GM19240 (cell line): ENCODE data around the gene CHRM1.

Experiments
- DNase-seq: peaks from one replicate; pipeline ENCODE4 v3.0.0; 2011; ENCODE audit warnings: low spot score; ENCODE audit not compliant: insufficient read length

CHRM1 gene

GRCh38 chr11:62925745-62926679 is 4.8 kb upstream of the CHRM1 start:
- no peak for DNase-seq

DNA sequence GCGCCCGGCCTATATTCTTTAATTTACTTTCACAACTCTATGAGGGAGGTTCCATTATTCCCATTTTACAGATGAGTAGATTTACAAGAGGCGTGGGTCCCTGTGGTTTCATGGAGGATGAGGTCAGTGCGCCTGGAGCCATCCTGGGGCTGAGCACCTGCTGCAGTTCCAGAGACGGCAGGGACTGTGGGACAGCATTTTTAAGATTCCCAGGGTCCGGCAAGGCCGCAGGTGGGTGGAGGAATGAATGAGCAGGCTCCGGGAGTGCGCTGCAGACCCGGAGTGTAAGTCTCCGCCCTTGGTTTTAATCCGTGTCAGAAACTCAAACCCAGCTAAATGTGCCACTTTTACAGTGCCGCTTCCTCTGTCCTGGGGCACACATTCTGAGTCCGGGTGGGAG is 4.1 kb upstream of the CHRM1 start:
- no peak for DNase-seq

DNA sequence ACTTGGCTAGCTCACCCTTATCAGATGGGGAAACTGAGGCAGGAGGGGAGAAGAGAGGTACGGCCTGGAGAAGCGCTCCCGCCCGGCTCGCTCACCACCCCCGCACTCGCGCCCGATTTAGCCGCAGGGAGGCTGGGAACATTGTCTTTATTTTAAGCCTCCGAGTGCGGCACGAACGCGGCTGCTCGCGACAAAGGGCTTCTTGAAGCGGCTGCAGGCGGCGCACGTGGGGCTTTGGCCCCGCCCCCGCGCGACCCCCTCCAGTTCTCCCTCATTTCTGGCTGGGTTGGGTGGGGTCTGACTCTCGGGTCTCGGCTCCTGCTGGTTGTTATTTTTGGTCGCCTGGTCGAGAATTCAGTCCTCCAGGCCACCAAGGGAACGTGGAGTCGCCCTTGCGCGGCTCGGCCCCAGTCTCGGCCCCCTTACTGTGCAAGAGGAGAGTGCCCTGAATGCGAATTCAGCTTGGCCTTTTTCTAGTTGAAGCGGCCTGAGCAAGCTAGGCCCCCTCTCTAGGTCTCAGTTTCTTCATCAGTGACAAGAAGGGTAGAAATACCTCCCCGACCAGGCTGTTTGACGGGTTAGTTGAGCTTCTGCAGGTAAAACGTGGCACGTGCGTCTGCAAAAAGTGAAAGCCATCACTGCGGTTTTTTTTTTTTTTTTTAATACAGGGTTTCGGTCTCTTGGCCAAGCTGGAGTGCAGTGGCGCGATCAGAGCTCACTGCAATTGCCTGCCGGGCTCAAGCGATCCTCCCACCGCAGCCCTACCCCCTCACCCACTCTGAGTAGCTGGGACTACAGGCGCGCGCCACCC is 2.6 kb upstream of the CHRM1 start:
- DNase-seq = no peak

DNA sequence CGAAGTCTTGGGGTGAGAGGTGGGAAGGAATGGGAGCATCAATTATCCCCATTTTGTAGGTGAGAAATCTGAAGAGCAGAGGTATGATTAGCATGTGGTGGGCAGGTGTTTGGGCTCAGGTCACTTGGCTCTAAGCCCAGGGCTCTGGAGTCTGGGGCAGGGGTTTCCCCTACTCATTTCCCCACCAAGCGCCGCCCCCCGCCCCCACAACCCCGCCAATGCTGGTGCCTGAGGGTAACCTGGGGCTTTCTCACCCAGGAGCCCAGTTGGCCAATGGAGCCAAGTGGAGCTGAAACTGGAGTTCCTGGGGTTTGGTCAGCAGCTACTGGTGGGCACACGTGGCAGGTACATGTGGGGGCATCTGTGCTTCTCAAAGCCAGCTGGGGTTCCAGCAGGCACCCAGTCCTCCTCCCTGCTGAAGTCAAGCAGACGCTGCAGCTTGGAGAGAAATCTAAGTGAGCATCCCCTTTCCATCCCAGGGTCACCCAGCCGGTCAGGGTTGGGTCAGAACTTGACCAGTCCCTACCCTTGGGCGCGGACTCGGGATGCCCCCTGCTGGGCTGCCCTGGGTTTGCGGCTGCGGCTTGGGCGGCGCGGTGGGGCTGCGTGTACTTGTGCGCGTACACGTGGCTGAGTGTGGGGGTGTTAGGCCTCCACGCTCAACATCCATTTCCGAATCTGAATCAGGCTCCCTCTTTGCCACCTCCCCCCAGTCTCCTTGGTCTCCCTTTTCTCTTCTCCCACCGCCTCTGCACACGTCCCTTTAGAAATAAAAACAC is 1.7 kb upstream of the CHRM1 start:
- no peak for DNase-seq

GRCh38 chr11:62922189-62922589 is 1.0 kb upstream of the CHRM1 start:
- no peak for DNase-seq

GRCh38 chr11:62921573-62922188 is 518 bp upstream of the CHRM1 start:
- DNase-seq = no peak

- DNase-seq = no peak
Measured at GRCh38 chr11:62919898-62920640, 1.1 kb downstream of the CHRM1 start.

GRCh38 chr11:62919476-62919875 is 1.7 kb downstream of the CHRM1 start:
- DNase-seq = no peak

GRCh38 chr11:62918531-62918930 is 2.6 kb downstream of the CHRM1 start:
- DNase-seq = no peak

DNA sequence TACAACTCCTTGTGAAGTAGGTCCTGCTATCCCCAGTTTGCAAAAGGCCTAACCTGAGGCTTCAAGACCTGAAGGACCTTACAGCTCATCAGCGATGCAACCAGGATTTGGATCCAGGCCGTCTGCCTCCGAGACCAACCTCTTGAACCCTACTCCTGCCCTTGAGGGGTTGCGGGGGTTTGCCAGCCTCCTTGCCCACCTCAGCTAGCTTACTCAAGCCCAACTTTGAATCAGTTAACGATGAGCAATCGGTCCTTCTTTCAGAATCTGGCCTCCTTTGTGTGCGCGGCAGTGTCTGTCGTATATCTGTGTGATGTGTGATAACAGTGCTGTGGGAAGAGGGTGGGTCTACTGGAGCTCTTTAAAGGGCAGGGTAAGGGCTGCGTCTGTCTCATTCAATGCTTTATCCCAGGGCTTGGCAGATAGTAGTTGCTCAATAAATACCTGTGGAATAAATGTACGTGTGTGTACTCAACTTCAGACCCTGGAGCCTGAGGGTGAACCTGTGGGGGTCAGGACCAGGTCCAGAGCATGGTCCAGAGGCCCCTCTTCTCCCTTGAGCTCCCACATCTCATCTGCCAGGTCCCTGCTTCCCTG is 3.2 kb downstream of the CHRM1 start:
- no peak for DNase-seq

- no peak for DNase-seq
Measured at GRCh38 chr11:62914416-62914815, 6.7 kb downstream of the CHRM1 start.

GRCh38 chr11:62912268-62912667 is 8.9 kb downstream of the CHRM1 start:
- no peak for DNase-seq

- no peak for DNase-seq
Measured at GRCh38 chr11:62911137-62912130, 9.7 kb downstream of the CHRM1 start.

DNA sequence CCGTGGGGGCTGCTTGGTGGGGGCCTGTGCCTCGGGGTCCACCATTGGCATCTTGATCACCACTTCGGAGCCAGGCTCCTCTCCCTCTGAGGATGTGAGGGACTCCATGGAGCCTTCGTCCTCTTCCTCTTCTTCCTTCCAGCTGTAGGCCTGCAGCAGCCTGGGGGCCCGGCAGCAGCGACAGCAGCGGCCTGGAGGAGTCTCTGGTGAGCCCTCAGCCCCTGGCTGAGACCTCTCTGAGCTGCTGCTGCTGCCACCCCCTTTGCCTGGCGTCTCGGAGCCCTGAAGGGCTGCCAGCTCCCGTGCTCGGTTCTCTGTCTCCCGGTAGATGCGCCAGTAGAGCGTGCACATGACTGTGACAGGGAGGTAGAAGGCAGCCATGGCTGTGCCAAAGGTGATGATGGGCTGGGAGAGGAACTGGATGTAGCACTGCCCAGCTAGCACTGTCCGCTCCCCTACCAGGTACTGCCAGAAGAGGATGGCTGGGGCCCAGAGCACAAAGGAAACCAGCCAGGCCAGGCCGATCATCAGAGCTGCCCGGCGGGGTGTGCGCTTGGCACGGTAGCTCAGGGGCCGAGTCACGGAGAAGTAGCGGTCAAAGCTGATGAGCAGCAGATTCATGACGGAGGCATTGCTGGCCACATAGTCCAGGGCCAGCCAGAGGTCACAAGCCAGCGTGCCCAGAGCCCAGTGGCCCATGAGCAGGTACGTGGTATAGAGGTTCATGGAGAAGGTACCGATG is 10.9 kb downstream of the CHRM1 start:
- no peak for DNase-seq

DNA sequence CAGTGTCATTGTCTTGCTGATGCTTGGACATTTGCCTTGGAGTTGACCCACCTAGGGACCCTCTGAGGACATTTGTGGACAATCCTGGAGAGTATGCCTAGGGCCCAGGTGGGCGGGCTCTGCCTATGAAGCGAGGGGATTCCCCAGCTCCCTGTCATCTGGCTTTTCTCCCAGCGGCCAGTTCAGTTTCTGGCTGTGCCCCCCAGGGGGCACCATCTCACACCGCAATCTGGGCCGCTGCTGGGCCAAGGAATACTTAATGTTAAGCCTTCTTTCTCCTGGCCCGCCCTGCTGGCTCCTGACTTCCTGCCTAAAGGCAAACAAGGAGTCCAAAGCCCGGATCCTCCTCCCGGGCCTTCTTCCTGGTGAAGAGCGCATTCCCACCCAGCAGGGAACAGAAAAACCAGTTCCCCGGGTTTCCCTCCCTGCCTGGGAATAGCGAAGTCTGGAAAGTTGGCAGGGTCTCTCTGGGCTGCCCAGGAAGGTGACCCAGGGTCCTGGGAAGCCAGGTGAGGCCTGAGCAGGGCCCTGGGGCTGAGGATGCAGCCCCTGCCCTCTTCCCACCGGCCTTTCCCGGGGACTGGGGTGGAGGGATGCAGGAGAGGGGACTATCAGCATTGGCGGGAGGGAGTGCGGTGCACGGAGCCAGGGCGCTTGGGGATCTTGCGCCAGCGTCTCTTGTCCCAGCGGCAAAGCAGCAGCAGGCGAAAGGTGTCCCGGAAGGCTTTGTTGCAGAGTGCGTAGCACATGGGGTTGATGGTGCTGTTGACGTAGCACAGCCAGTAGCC is 11.9 kb downstream of the CHRM1 start:
- no peak for DNase-seq

GRCh38 chr11:62908468-62909072 is 12.6 kb downstream of the CHRM1 start:
- no peak for DNase-seq
